NCI-H128 (cell line): Measurements from ENCODE around the gene TXNRD1.
"Not testable (repeated sequence)": the region's sequence is repeated elsewhere in the genome, so short reads cannot be mapped to it uniquely, and the experiment has no call there.

Experiments
- DNase-seq: peaks from one replicate; lab custom pipeline; 2025; ENCODE audit not compliant: unreplicated experiment; lab: John Stamatoyannopoulos, UW

TXNRD1 gene

GRCh38 chr12:104215638-104216297 is at the start of gene TXNRD1:
Gene TXNRD1 (plus strand): TSS chr12:104215779. CDS start chr12:104215803, 24 bp downstream.
- DNase-seq = no peak

DNA sequence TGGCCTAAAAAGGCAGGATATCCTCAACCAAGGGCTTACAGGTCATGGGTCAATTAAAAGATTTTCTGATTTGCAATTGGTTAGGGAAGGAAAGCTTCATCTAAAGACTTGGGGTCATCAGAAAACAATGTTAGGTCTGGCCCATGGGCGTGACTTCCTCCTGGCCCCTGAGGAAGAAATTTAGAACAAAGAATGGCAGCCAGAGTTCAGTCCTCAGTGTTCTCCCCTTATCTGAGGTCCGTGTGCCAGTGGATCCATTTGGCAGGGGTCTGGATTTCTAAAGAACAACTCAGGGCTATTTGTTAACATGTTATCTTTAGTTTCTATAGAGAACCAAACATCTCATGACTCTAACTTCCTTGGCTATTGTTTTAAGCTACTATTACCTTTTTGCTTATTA is 49.8 kb upstream of the TXNRD1 start:
- DNase-seq = no peak

DNA sequence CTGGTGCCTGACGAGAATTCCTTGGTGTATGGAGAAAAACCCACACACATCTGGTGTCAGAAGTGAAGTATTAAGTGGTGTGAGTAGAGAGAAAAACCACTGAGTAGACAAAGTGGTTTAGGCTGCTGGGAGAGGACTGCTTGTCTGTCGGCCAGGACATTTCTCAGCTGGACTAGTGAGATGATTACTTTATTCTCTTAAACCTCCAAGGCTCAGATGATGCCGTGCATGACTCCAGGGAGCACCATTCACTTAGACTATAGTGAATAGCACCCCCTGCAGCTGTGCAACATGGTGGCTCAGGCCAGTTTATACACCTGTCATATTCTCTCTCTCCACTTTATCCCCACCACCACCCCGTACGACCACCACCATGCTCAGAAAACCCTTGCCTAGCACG is 49.1 kb upstream of the TXNRD1 start:
- DNase-seq = no peak

GRCh38 chr12:104167519-104168458 is 47.8 kb upstream of the TXNRD1 start:
- no peak for DNase-seq

DNA sequence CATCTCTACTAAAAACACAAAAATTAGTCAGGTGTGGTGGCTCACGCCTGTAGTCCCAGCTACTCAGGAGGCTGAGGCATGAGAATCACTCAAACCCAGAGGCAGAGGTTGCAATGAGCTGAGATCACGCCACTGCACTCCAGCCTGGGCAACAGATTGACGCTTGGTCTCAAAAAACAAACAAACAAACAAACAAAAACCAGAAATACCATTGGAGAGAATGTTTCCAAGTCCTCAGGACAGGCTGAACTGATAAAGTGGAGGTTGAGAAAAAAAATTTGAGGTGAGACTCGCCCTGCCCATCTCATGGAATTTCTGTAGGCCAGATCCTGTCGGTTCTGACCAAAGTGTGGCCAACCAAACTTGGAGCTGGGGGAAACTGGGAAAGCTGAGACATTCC is 47.0 kb upstream of the TXNRD1 start:
- no peak for DNase-seq

- DNase-seq = no peak
These were observed 43.6 kb upstream of the TXNRD1 start for GRCh38 chr12:104171785-104172569.

DNA sequence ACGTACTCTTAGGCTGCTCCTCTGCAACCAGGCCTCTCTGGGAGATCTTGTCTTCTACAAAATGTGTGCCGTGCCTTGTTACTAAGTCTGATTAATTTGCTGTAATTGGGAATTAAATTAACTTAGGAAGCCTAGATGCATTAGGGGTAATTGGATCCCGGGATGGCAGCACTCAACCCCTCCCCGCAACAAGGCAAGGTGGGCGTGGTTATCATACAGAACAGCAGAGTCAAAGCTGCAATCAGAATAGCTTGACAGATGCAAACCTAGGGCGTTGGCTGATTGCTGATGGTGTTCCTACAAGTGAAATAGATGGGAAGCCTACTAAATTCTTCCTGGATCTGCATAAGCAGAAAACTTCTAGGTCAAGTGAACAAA is 43.0 kb upstream of the TXNRD1 start:
- DNase-seq = no peak

DNA sequence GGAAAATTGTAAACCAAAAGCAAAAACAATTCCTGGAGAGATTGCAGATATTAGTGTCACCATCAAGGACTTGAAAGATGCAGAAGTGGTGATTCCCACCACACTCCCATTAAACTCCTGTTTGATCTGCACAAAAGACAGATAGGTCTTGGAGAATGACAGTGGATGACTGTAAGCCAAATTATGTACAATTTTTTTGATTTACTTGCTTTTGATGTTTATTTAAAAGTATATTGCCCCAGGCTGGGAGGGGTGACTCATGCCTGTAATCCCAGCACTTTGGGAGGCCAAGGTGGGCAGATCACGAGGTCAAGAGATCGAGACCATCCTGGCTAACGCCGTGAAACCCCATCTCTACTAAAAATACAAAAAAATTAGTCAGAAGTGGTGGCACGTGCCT is 41.8 kb upstream of the TXNRD1 start:
- not testable (repeated sequence) for DNase-seq

GRCh38 chr12:104175726-104176247 is 39.8 kb upstream of the TXNRD1 start:
- DNase-seq = no peak

DNA sequence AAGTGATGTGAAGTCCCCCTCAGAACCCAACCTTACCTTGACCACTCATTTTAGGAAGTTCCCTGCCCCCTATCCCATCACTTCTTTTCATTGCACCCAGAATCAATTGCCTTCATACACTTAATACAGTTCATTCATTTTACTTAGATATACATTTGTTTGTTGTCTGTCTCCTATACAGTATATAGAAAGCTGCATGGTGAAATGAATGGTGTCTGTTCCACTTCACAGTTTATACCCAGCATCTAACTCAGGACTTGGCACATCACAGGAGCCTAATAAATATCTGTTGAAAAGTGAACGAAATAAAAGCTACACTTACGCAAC is 38.3 kb upstream of the TXNRD1 start:
- DNase-seq = no peak

DNA sequence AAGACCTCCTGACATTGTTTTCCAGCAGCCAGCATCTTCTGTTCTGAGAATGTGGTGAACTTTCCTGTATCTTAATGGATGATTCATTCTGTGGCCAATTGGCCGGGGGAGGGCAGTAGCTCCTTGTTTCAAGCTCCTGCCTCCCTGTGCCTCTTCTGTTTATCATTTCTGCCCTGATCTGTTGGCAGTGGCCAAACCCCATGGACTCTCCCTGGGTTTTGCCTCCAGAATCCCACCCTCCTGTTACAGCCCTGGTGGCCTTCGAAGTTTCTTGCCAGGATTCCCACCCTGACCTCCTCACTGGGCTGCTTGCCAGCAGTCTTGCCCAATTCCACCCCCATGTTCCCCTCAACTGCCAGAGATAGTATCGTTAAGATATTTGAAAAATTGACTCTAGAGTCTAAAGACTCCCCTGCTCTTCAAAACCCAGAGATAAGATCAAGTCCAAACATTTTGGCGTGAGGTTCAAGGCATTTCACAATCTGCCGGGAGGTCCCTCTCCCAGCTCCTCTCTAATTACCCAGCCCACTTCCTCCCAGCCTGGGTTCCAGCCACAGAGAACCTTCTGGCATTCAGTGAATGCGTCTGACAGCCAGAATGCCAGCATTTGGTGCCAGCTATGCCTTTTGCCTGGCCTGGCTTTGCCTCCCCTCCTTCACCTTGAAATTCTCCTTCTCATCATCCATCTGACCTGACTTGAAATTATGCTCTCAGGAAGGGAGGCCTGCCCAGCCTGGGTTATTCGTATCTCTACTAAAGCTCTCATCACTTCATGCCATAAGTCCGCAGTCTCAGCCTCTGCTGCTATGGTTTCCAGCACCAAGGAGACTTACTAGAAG is 37.7 kb upstream of the TXNRD1 start:
- no peak for DNase-seq

DNA sequence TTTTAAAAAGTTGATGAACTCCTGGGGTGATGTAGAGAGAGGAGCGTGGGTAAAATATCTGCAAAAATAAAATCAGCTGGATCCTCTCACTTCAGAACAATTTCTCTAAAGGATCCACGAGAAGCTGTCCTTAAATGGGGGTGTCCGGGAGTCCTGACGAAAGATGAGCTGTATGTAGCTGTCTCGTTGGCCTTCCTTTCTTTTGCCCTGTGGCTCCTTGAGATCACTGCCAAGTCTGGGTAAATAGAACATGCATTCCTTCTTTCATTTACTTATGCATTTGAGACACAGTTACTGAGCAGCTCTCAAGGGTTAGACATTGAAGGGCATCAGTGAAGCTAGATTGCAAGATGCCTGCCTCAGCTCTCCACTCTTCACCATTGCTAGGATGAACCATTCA is 35.2 kb upstream of the TXNRD1 start:
- DNase-seq = no peak

- DNase-seq = no peak
These were observed 34.3 kb upstream of the TXNRD1 start for GRCh38 chr12:104181313-104181712.

- no peak for DNase-seq
These were observed 33.4 kb upstream of the TXNRD1 start for GRCh38 chr12:104182144-104182543.

GRCh38 chr12:104182621-104183378 is 32.8 kb upstream of the TXNRD1 start:
- DNase-seq = no peak

DNA sequence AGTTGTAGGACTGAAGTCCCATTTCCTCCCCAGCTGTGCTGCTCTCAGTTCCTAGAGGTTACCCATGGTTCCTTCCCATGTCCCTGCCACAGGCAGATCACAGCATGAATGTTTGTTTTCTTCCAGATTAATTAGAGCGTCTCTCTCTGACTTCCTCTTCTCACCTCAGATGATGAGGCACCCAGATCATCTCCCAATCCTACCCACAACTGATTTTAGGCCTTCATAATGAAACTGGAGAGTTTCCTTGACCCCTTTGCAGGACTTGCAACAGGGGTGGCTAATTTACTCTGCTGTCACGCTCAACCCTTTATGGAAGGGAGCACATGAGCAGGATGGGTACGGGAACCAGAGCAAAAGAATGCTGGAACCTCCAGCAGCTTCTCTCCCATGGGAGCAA is 32.1 kb upstream of the TXNRD1 start:
- DNase-seq = no peak

- DNase-seq = no peak
These were observed 28.0 kb upstream of the TXNRD1 start for GRCh38 chr12:104187446-104188155.

DNA sequence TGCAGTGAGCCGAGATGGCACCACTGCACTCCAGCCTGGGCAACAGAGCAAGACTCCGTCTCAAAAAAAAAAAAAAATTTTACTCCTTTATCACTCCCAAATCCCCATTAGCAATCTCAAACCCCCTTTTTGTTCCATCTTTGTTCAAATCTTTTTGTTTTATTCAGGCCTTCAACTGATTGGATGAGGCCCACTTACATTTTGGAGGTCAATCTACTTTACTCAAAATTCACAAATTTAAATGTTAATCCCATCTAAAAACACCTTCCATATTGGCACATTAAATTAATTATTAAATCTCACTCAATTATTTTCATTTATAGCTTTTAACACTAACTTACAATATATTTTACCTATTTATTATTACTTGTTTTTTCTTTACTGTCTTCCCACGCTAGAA is 27.0 kb upstream of the TXNRD1 start:
- DNase-seq = no peak

GRCh38 chr12:104189915-104190555 is 25.5 kb upstream of the TXNRD1 start:
- no peak for DNase-seq
